Skeletal muscle cell (primary cell): ENCODE data around the gene PLS1.
"Not testable (repeated sequence)": the region's sequence is repeated elsewhere in the genome, so short reads cannot be mapped to it uniquely, and the experiment has no call there.

Experiments
- DNase-seq: peaks from one replicate; pipeline ENCODE4 v3.0.0-alpha.2; 2010; ENCODE audit warnings: low read depth
- H3K4me3 ChIP-seq: 2 replicates; pipeline ENCODE4 v1.5.1; 2011; ENCODE audit warnings: low read depth, mild to moderate bottlenecking, control low read depth, low read length, moderate library complexity

Gene PLS1

GRCh38 chr3:142595951-142596725 lies at the start of gene PLS1:
PLS1 (plus strand) TSS chr3:142596393; CDS start chr3:142664238, 67,845 bp downstream.
- DNase-seq, result no peak

GRCh38 chr3:142549986-142550385 lies 46.2 kb upstream of the PLS1 start:
- no peak overlapping the region for H3K4me3 ChIP-seq
- no peak for DNase-seq

More at GRCh38 chr3:142595951-142596725, at the start of gene PLS1:
- peak within 1 kb of the TSS; percentile 76 for H3K4me3 ChIP-seq

- not testable (repeated sequence) for H3K4me3 ChIP-seq, DNase-seq
These were observed 43.6 kb upstream of the PLS1 start for GRCh38 chr3:142552579-142552978.

GRCh38 chr3:142553741-142554140 lies 42.5 kb upstream of the PLS1 start:
- H3K4me3 ChIP-seq, result no peak overlapping the region
- no peak for DNase-seq

- no peak for DNase-seq
- H3K4me3 ChIP-seq, result no peak overlapping the region
These were observed 36.1 kb upstream of the PLS1 start for GRCh38 chr3:142560118-142560517.

- DNase-seq, result no peak
- H3K4me3 ChIP-seq, result no peak overlapping the region
These were observed 32.6 kb upstream of the PLS1 start for GRCh38 chr3:142563496-142563997.

GRCh38 chr3:142566096-142566495 lies 30.1 kb upstream of the PLS1 start:
- no peak for DNase-seq
- H3K4me3 ChIP-seq, result no peak overlapping the region

- no peak overlapping the region for H3K4me3 ChIP-seq
- DNase-seq, result no peak
These were observed 27.7 kb upstream of the PLS1 start for GRCh38 chr3:142568393-142569017.

GRCh38 chr3:142569422-142569821 lies 26.8 kb upstream of the PLS1 start:
- DNase-seq, H3K4me3 ChIP-seq: not testable (repeated sequence)

GRCh38 chr3:142574223-142574622 lies 22.0 kb upstream of the PLS1 start:
- not testable (repeated sequence) for DNase-seq, H3K4me3 ChIP-seq

GRCh38 chr3:142574665-142575064 lies 21.5 kb upstream of the PLS1 start:
- no peak for DNase-seq
- H3K4me3 ChIP-seq, result no peak overlapping the region

- DNase-seq, result no peak
- no peak overlapping the region for H3K4me3 ChIP-seq
These were observed 19.4 kb upstream of the PLS1 start for GRCh38 chr3:142576792-142577191.

- no peak for DNase-seq
- peak overlapping the region; percentile 98 for H3K4me3 ChIP-seq
These were observed 18.4 kb upstream of the PLS1 start for GRCh38 chr3:142577696-142578328.

GRCh38 chr3:142578329-142579223 lies 17.6 kb upstream of the PLS1 start, which contains the start of gene ATR:
ATR (minus strand) TSS chr3:142578733; CDS start chr3:142578704, 29 bp downstream.
- peak; percentile 87 for DNase-seq
- peak within 1 kb of the TSS; percentile 98 for H3K4me3 ChIP-seq

- H3K4me3 ChIP-seq, result no peak overlapping the region
- no peak for DNase-seq
These were observed 16.2 kb upstream of the PLS1 start for GRCh38 chr3:142580061-142580423.

- H3K4me3 ChIP-seq, DNase-seq: not testable (repeated sequence)
These were observed 15.1 kb upstream of the PLS1 start for GRCh38 chr3:142581070-142581469.

GRCh38 chr3:142586803-142587406 lies 9.3 kb upstream of the PLS1 start:
- peak; percentile 38 for DNase-seq
- no peak overlapping the region for H3K4me3 ChIP-seq

GRCh38 chr3:142588703-142589102 lies 7.5 kb upstream of the PLS1 start:
- H3K4me3 ChIP-seq, result no peak overlapping the region
- no peak for DNase-seq

GRCh38 chr3:142592268-142592667 lies 3.9 kb upstream of the PLS1 start:
- DNase-seq, H3K4me3 ChIP-seq: not testable (repeated sequence)
